Trophoblast cell (in vitro differentiated cells and primary cell): Measurements from ENCODE around the gene TOMM34.

ENCODE experiments used
- DNase-seq, 2 donors: peaks; one replicate each; pipeline ENCODE4 v3.0.0-alpha.2; 2016
- H2AFZ ChIP-seq: 2 replicates; pipeline ENCODE4 v1.6.1; 2013; ENCODE audit warnings: low read length, moderate library complexity, mild to moderate bottlenecking; ENCODE audit not compliant: insufficient read depth, poor library complexity
- H2AK5ac ChIP-seq: 2 replicates; pipeline ENCODE4 v1.6.1; 2013; ENCODE audit warnings: mild to moderate bottlenecking, low read length
- H2BK120ac ChIP-seq: 2 replicates; pipeline ENCODE4 v1.6.1; 2013; ENCODE audit warnings: low read length, mild to moderate bottlenecking, moderate library complexity; ENCODE audit not compliant: insufficient read depth, poor library complexity
- H2BK12ac ChIP-seq: 2 replicates; pipeline ENCODE4 v1.6.1; 2013; ENCODE audit warnings: mild to moderate bottlenecking, low read length, moderate library complexity
- H2BK5ac ChIP-seq: 2 replicates; pipeline ENCODE4 v1.6.1; 2013; ENCODE audit warnings: low read length, low read depth, moderate library complexity, mild to moderate bottlenecking; ENCODE audit not compliant: poor library complexity
- H3K14ac ChIP-seq: 2 replicates; pipeline ENCODE4 v1.6.1; 2013; ENCODE audit warnings: mild to moderate bottlenecking, low read length
- H3K18ac ChIP-seq: 2 replicates; pipeline ENCODE4 v1.6.1; 2013; ENCODE audit warnings: mild to moderate bottlenecking, low read length
- H3K23ac ChIP-seq: 2 replicates; pipeline ENCODE4 v1.6.1; 2013; ENCODE audit warnings: low read length
- H3K27ac ChIP-seq: 2 replicates; pipeline ENCODE4 v1.5.1; 2013; ENCODE audit warnings: low read depth, mild to moderate bottlenecking, inconsistent platforms, low read length, moderate library complexity
- H3K27me3 ChIP-seq: 2 replicates; pipeline ENCODE4 v1.6.1; 2013; ENCODE audit warnings: inconsistent platforms, mild to moderate bottlenecking, low read length, moderate library complexity; ENCODE audit not compliant: insufficient read depth
- H3K36me3 ChIP-seq, 2 experiments: 1 replicate in 1 of 2; 2 replicates in 1 of 2; pipeline ENCODE4 v1.6.1; 2013; ENCODE audit warnings: low read length in 2 of 2, mild to moderate bottlenecking in 2 of 2, moderate library complexity in 1 of 2; ENCODE audit not compliant: insufficient read depth in 2 of 2, control insufficient read depth in 1 of 2
- H3K4ac ChIP-seq: 2 replicates; pipeline ENCODE4 v1.6.1; 2013; ENCODE audit warnings: low read depth, mild to moderate bottlenecking, low read length, moderate library complexity
- H3K4me1 ChIP-seq, 2 experiments: 1 replicate in 1 of 2; 2 replicates in 1 of 2; pipeline ENCODE4 v1.6.1; 2013; ENCODE audit warnings: low read length in 2 of 2, mild to moderate bottlenecking in 2 of 2, moderate library complexity in 1 of 2; ENCODE audit not compliant: insufficient read depth in 2 of 2, control insufficient read depth in 1 of 2
- H3K4me2 ChIP-seq: 2 replicates; pipeline ENCODE4 v1.6.1; 2013; ENCODE audit warnings: inconsistent platforms, mild to moderate bottlenecking, low read length, moderate library complexity
- H3K4me3 ChIP-seq: 2 replicates; pipeline ENCODE4 v1.5.1; 2013; ENCODE audit warnings: mild to moderate bottlenecking, low read depth, low read length, inconsistent platforms
- H3K79me1 ChIP-seq: one replicate; pipeline ENCODE4 v1.6.1; 2013; ENCODE audit warnings: low read length
- H3K79me2 ChIP-seq: 2 replicates; pipeline ENCODE4 v1.6.1; 2013; ENCODE audit warnings: low read length, mild to moderate bottlenecking; ENCODE audit not compliant: control insufficient read depth, insufficient read depth, poor library complexity
- H3K9ac ChIP-seq: 2 replicates; pipeline ENCODE4 v1.6.1; 2013; ENCODE audit warnings: mild to moderate bottlenecking, low read length
- H3K9me3 ChIP-seq: 2 replicates; pipeline ENCODE4 v1.6.1; 2013; ENCODE audit warnings: low read depth, mild to moderate bottlenecking, control low read depth, inconsistent platforms, low read length; ENCODE audit not compliant: insufficient read depth
- H4K12ac ChIP-seq: 2 replicates; pipeline ENCODE4 v1.6.1; 2013; ENCODE audit warnings: low read depth, mild to moderate bottlenecking, low read length, moderate library complexity
- H4K8ac ChIP-seq: 2 replicates; pipeline ENCODE4 v1.6.1; 2013; ENCODE audit warnings: low read depth, mild to moderate bottlenecking, low read length, moderate library complexity
- H4K91ac ChIP-seq: one replicate; pipeline ENCODE4 v1.6.1; 2013; ENCODE audit warnings: low read depth, mild to moderate bottlenecking, low read length, moderate library complexity
- WGBS: extraction: QIAGEN DNeasy Blood & Tissue Kit; methylation state at CpG from one replicate; pipeline ENCODE4 v1.1.7; 2013; ENCODE audit warnings: missing lambda C conversion rate; ENCODE audit not compliant: insufficient read length, insufficient coverage; ENCODE audit errors: extremely low coverage; 5-methylcytosine and 5-hydroxymethylcytosine counted together

TOMM34 gene

GRCh38 chr20:44983093-44983674 is 23.0 kb upstream of the TOMM34 start:
- no peak overlapping the region for H2BK120ac ChIP-seq
- H3K36me3 ChIP-seq: peaks cover 14 to 15% of the 10 kb centered on the region in 2 experiments
- H3K79me1 ChIP-seq: no peaks in the 10 kb centered on the region
- no peak overlapping the region for H3K23ac ChIP-seq
- H3K79me2 ChIP-seq: no peaks in the 10 kb centered on the region
- H3K4ac ChIP-seq: no peak overlapping the region
- no CpG with 5 or more reads among the region's 7 CpGs for WGBS
- H3K4me1 ChIP-seq: no peaks in the 10 kb centered on the region
- no peak overlapping the region for H3K4me3 ChIP-seq
- H4K12ac ChIP-seq: no peak overlapping the region
- H3K14ac ChIP-seq: no peak overlapping the region
- H2BK5ac ChIP-seq: no peak overlapping the region
- H3K18ac ChIP-seq: no peak overlapping the region
- DNase-seq: no peak
- no peak overlapping the region for H3K9ac ChIP-seq
- H4K8ac ChIP-seq: no peak overlapping the region
- H4K91ac ChIP-seq: no peak overlapping the region
- H2AK5ac ChIP-seq: no peak overlapping the region
- H3K27me3 ChIP-seq: no peaks in the 10 kb centered on the region
- H2AFZ ChIP-seq: no peak overlapping the region
- no peak overlapping the region for H2BK12ac ChIP-seq
- H3K9me3 ChIP-seq: no peaks in the 10 kb centered on the region
- H3K27ac ChIP-seq: no peak overlapping the region
- H3K4me2 ChIP-seq: no peak overlapping the region

DNA sequence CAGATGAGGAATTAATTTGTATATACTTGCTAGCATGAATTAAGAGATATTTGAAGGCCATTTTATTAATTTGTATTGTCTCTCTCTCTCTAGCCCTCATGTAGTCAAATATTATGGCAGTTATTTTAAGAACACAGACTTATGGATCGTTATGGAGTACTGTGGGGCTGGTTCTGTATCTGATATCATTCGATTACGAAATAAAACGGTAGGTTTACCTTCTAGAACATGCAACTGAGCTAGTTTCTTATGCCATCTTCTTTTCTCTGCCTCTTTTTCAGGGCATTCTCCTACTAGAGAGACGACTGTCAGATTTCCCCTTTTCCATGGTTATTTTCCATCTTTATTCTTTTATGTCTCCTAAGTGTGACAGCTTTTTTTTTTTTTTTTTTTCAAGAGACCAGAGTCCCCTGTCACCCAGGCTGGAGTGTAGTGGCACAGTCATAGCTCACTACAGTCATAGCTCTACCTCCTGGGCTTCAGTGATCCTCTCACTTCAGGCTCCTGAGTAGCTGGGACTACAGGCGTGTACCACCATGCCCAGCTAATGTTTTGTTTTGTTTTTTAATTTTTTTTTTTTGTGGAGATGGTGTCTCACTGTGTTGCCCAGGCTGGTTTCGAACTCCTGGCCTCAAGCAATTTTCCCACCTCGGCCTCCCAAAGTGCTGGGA is 21.7 kb upstream of the TOMM34 start:
- Histone ChIP-seq H3K4ac (no peak overlapping the region), H3K79me2 (no peaks in the 10 kb centered on the region), H4K91ac (no peak overlapping the region), H2AFZ (no peak overlapping the region), H3K4me1 (no peaks in the 10 kb centered on the region), H2BK12ac (no peak overlapping the region), H2BK5ac (no peak overlapping the region), H3K9ac (no peak overlapping the region), H2AK5ac (no peak overlapping the region), H3K23ac (no peak overlapping the region), H3K4me2 (no peak overlapping the region), H4K8ac (no peak overlapping the region), H3K18ac (no peak overlapping the region), H3K36me3 (peaks cover 13 to 15% of the 10 kb centered on the region in 2 experiments), H3K27ac (no peak overlapping the region), H3K79me1 (no peaks in the 10 kb centered on the region), H4K12ac (no peak overlapping the region), H3K14ac (no peak overlapping the region), H2BK120ac (no peak overlapping the region), H3K4me3 (no peak overlapping the region), H3K27me3 (no peaks in the 10 kb centered on the region), H3K9me3 (no peaks in the 10 kb centered on the region)
- no CpG with 5 or more reads among the region's 8 CpGs for WGBS
- no peak for DNase-seq

DNA sequence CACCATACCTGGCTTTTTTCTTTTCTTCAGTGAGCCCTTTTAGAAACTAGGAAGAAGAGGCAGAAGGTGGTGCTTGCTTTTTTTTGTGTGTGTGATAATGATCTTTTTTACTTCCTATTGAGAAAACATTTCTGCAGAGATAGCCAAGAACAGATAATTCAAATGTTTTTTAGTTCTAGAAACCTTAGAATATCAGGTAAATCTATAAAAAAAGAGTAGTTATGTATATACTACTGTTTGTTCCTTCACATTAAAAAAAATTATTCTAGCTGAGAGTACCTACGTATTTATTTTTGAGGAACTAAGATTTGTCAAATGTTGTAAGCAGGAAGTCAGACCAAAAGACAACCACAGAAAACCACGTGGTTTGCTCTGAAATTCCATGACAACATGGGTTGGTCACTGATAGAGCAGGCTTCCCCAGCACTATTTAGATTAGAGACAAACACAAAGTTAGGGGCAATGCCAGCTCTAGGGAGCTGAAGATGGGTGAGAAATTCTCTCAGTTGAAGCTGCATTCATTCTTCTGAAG is 19.0 kb upstream of the TOMM34 start:
- Histone ChIP-seq H2BK12ac (peak overlapping the region; percentile 26), H3K18ac (no peak overlapping the region), H3K14ac (no peak overlapping the region), H2BK120ac (no peak overlapping the region), H3K4me1 (no peaks in the 10 kb centered on the region), H3K79me1 (no peaks in the 10 kb centered on the region), H4K91ac (no peak overlapping the region), H2AFZ (no peak overlapping the region), H4K12ac (no peak overlapping the region), H3K4ac (no peak overlapping the region), H2BK5ac (no peak overlapping the region), H3K4me2 (no peak overlapping the region), H3K27me3 (no peaks in the 10 kb centered on the region), H3K9me3 (no peaks in the 10 kb centered on the region), H3K4me3 (no peak overlapping the region), H3K23ac (no peak overlapping the region), H2AK5ac (no peak overlapping the region), H3K27ac (peak overlapping the region; percentile 34), H3K9ac (no peak overlapping the region), H3K36me3 (peaks cover 17 to 20% of the 10 kb centered on the region in 2 experiments), H3K79me2 (no peaks in the 10 kb centered on the region), H4K8ac (no peak overlapping the region)
- no CpG with 5 or more reads among the region's 2 CpGs for WGBS
- DNase-seq: peak; percentile 17 to 56

GRCh38 chr20:44976698-44977097 is 16.5 kb upstream of the TOMM34 start:
- Histone ChIP-seq H3K4ac (no peak overlapping the region), H3K36me3 (peaks cover 8 to 18% of the 10 kb centered on the region in 2 experiments), H3K4me2 (no peak overlapping the region), H3K27ac (no peak overlapping the region), H3K9me3 (no peaks in the 10 kb centered on the region), H3K23ac (no peak overlapping the region), H2BK5ac (no peak overlapping the region), H3K18ac (no peak overlapping the region), H3K14ac (no peak overlapping the region), H2AK5ac (no peak overlapping the region), H2BK120ac (no peak overlapping the region), H3K27me3 (no peaks in the 10 kb centered on the region), H2AFZ (no peak overlapping the region), H3K79me2 (no peaks in the 10 kb centered on the region), H4K8ac (no peak overlapping the region), H3K4me1 (no peaks in the 10 kb centered on the region), H2BK12ac (no peak overlapping the region), H3K4me3 (no peak overlapping the region), H4K12ac (no peak overlapping the region), H3K9ac (no peak overlapping the region), H3K79me1 (no peaks in the 10 kb centered on the region), H4K91ac (no peak overlapping the region)
- no peak for DNase-seq
- no CpG with 5 or more reads among the region's 4 CpGs for WGBS
